Glutamatergic neuron (in vitro differentiated cells): Measurements from ENCODE around the gene AP5Z1. TPM values are rescaled to one million over a fixed set of nuclear protein-coding genes. Genes with fewer than 3 reads are reported as not detected.

Experiments used
- DNase-seq: peaks from one replicate; pipeline ENCODE4 v3.0.0; 2022
- H3K27ac Mint-ChIP-seq: one replicate; pipeline ENCODE4 v1.8.0; 2020; ENCODE audit warnings: mild to moderate bottlenecking, mixed read lengths, inconsistent platforms; ENCODE audit not compliant: unreplicated experiment
- H3K27me3 Mint-ChIP-seq: one replicate; pipeline ENCODE4 v1.8.0; 2020; ENCODE audit warnings: mild to moderate bottlenecking, moderate library complexity, mixed read lengths, inconsistent platforms; ENCODE audit not compliant: unreplicated experiment
- H3K36me3 Mint-ChIP-seq: one replicate; pipeline ENCODE4 v1.8.0; 2020; ENCODE audit warnings: mild to moderate bottlenecking, mixed read lengths, inconsistent platforms; ENCODE audit not compliant: unreplicated experiment
- H3K4me1 Mint-ChIP-seq: one replicate; pipeline ENCODE4 v1.8.0; 2020; ENCODE audit warnings: mild to moderate bottlenecking, low read depth, mixed read lengths, inconsistent platforms; ENCODE audit not compliant: unreplicated experiment
- H3K4me3 Mint-ChIP-seq: one replicate; pipeline ENCODE4 v1.8.0; 2020; ENCODE audit warnings: mild to moderate bottlenecking, mixed read lengths, inconsistent platforms; ENCODE audit not compliant: unreplicated experiment
- H3K9me3 Mint-ChIP-seq: one replicate; pipeline ENCODE4 v1.8.0; 2020; ENCODE audit warnings: mild to moderate bottlenecking, moderate library complexity, mixed read lengths, inconsistent platforms; ENCODE audit not compliant: unreplicated experiment
- total RNA-seq: library from RNA; stranded (reverse); fragmentation: NEBNext Ultra II Directional; extraction: Animal tissue kit (Norgen Biotek cat#: 25700); gene quantifications from one replicate; pipeline ENCODE4 v1.2.1, GENCODE V29; 2021; ENCODE audit not compliant: unreplicated experiment
- TF ChIP-seq, protein P1 (sequence below): fragments of 200-600 bp; sonication (generic); IDR thresholded peaks from one replicate; pipeline ENCODE4 v1.5.0; 2021; ENCODE audit not compliant: partially characterized antibody, unreplicated experiment

The AP5Z1 gene
- total RNA-seq, 1 donor from 2014 or later: 49.8 TPM

DNA sequence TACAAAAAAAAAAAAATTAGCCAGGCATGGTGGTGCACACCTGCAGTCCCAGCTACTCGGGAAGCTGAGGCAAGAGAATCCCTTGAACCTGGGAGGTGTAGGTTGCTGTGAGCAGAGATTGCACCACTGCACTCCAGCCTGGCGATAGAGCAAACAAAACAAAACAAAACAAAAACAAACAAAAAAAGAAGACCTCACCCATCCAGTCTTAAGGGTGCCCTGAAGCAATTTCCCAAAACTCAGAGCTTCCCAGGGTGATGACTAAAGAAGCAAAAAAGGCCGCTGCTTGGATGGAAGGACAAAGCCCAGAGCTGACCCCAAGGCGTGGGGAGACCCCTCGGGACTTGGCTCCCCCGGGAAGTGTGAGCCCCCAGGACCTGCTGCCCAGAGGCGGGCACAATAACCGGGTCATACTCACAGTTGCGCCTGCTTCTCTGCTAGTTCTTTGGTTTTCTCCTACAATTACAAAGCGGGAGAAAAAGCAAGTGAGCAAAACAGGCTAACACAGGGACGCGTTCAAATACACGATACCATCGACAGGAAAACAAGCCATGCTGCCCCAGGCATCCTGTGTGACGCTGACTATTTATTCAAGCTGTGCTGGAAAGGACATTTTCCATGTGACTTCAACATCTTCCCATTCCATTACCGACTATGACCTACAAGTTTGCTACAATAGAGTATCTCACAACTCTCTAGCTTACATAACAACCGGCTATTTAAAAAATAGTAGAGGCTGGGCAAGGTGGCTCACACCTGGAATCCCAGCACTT lies 56.5 kb downstream of the AP5Z1 start:
- H3K27ac Mint-ChIP-seq: no peak overlapping the region
- peaks cover 12% of the 10 kb centered on the region for H3K36me3 Mint-ChIP-seq
- no peak overlapping the region for H3K4me3 Mint-ChIP-seq
- TF ChIP-seq, protein P1, sequence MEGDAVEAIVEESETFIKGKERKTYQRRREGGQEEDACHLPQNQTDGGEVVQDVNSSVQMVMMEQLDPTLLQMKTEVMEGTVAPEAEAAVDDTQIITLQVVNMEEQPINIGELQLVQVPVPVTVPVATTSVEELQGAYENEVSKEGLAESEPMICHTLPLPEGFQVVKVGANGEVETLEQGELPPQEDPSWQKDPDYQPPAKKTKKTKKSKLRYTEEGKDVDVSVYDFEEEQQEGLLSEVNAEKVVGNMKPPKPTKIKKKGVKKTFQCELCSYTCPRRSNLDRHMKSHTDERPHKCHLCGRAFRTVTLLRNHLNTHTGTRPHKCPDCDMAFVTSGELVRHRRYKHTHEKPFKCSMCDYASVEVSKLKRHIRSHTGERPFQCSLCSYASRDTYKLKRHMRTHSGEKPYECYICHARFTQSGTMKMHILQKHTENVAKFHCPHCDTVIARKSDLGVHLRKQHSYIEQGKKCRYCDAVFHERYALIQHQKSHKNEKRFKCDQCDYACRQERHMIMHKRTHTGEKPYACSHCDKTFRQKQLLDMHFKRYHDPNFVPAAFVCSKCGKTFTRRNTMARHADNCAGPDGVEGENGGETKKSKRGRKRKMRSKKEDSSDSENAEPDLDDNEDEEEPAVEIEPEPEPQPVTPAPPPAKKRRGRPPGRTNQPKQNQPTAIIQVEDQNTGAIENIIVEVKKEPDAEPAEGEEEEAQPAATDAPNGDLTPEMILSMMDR: no peak
- peaks cover 8% of the 10 kb centered on the region for H3K4me1 Mint-ChIP-seq
- no peak for DNase-seq
- peaks cover 9% of the 10 kb centered on the region for H3K27me3 Mint-ChIP-seq
- H3K9me3 Mint-ChIP-seq: peaks cover 7% of the 10 kb centered on the region

DNA sequence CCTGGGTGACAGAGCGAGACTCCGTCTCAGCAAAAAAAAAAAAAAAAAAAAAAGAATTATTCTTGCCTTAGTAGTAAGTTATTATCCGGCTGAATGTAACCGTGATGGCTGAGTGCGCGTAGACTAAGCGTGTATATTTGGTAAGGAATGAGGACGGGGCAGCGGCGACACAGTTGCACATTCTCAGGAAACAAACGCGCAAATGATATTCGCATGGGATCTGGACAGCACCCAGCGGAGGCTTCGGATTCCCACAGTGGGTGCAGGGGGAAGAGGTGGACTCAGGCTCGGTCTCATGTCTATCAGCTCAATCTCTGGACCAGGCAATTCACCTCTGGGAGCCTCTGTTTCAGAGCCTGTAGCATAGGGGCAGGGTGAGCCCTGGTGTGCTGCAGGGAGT lies 57.3 kb downstream of the AP5Z1 start:
- peaks cover 16% of the 10 kb centered on the region for H3K4me1 Mint-ChIP-seq
- no peak overlapping the region for H3K4me3 Mint-ChIP-seq
- no peak overlapping the region for H3K27ac Mint-ChIP-seq
- peaks cover 12% of the 10 kb centered on the region for H3K36me3 Mint-ChIP-seq
- H3K27me3 Mint-ChIP-seq: peaks cover 11% of the 10 kb centered on the region
- DNase-seq: no peak
- peaks cover 11% of the 10 kb centered on the region for H3K9me3 Mint-ChIP-seq
- TF ChIP-seq, protein P1: no peak

DNA sequence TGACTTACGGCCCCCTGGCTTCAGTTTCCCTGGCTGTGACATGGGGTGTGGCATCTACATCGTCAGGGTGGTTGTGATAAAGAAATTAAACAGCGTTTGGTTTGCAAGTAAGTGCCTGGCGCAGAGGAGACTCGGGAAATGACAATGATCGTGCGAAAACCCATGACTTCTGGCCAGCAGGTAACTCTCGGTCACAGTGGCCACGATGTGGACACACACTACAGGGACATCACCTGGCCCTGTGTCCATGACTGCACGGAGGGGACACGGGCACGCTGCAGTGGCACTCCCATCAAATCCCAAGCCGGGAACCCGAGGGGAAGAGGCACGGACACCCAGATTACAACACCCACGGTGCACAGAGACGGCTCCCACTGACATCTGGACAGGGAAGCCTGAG lies 57.8 kb downstream of the AP5Z1 start:
- H3K4me3 Mint-ChIP-seq: no peak overlapping the region
- H3K27me3 Mint-ChIP-seq: peaks cover 10% of the 10 kb centered on the region
- peaks cover 12% of the 10 kb centered on the region for H3K9me3 Mint-ChIP-seq
- H3K36me3 Mint-ChIP-seq: peaks cover 12% of the 10 kb centered on the region
- TF ChIP-seq, protein P1: no peak
- peaks cover 17% of the 10 kb centered on the region for H3K4me1 Mint-ChIP-seq
- no peak for DNase-seq
- H3K27ac Mint-ChIP-seq: no peak overlapping the region

DNA sequence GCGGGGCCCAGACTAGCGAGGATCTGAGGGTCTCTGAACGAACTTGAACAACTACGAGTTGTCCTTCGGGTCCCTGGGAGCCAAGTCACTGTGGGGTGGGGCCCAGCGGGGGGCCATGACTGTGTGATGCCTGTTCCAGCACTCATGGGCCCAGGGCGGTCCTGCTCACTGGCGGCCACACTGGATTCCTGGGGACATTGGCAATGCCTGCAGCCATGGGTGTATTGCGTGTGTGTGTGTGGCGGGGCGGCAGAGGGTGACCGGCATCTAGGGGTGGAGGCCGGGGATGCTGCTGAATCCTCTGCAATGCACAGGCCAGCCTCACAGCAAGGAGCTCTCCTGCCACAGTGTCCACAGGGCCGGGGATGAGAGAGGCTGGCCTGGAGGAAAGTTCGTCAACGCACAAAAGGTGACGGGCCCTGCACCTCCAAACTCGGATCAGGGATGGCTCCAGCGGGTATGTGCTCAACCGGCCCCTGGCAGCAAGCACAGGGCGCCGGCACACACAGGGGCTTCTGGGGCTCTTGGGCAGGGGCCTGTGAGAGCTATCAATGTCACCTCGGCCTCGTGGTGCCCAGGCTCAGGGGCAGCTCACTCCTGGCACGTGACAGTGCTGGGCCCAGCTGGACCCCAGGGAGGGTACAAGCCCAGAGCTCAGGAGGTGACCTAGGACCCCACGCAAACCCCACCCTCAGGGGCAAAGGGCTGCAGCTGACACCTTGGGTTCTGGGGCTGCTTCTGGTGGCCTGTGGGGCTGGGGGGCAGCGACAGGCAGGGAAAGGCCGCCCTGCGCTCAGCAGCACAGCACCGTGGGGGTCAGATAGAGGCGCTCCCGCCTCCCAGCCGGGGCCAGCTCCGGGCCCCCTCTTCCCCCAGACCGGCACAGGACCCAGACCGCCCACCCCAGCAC lies 58.5 kb downstream of the AP5Z1 start:
- Mint-ChIP-seq H3K4me3 (no peak overlapping the region), H3K4me1 (peaks cover 18% of the 10 kb centered on the region), H3K9me3 (peaks cover 12% of the 10 kb centered on the region), H3K27me3 (peaks cover 8% of the 10 kb centered on the region), H3K36me3 (peaks cover 7% of the 10 kb centered on the region), H3K27ac (no peak overlapping the region)
- no peak for DNase-seq
- TF ChIP-seq, protein P1: no peak
